HEK293T (cell line): Measurements from ENCODE around the gene DGKD.

ENCODE experiments used
- L3MBTL2 ChIP-seq: fragments of 450-650 bp; conservative IDR thresholded peaks from 2 replicates; pipeline ENCODE4 v1.6.1; 2016; ENCODE audit warnings: mild to moderate bottlenecking
- SUZ12 ChIP-seq: fragments of 450-650 bp; IDR thresholded peaks from 2 replicates; pipeline ENCODE4 v1.6.1; 2016; ENCODE audit warnings: mild to moderate bottlenecking

- TF ChIP-seq L3MBTL2 (no peak), SUZ12 (no peak)
Measured at GRCh38 chr2:233379441-233379840, 25.1 kb downstream of the DGKD start.
